ENCODE results near the gene NKX1-1.
"Not testable (repeated sequence)": the region's sequence is repeated elsewhere in the genome, so short reads cannot be mapped to it uniquely, and the experiment has no call there.

Gene NKX1-1

DNA sequence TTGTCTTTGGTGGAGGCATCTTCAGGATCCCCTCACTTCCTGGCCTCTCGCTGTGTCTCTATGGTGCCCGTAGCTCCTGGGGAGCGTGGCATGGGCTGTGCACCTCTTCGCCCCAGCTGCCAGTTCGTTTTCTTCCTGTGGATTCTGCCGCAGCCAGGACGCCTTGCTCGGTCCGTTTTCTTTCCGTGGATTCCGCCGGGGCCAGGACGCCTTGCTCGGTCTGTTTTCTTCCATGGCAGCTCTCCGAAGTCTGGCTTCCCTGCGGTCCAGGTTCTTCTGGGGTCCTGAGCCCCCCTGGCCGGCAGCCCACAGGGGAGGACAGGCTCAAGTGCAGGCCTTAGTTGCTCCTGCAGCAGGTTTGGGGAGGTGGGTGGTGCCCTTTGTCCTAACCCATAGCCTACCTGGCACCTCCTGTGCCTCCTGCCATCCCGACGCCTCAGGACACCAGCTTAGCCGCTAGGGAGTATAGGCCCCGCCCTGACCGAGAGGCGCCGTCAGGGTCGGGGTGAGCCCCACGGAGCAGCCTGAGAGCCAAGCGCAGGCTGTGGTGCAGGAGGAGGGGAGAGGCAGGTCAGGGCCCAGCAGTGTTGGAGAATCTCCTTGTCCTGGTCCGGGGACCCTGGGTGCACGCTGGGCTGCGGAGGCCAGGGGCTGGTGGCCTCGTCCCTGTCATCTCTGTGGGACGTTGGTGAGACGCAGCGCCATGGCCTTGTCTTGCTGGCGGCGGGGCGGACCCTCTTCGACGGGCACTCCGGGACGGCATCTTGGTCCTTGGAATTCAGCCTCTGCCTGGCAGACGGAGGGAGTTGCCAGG, 32.1 kb downstream of the NKX1-1 start:
- no peak for DNase-seq (ENCODE audit: low spot score)

DNA sequence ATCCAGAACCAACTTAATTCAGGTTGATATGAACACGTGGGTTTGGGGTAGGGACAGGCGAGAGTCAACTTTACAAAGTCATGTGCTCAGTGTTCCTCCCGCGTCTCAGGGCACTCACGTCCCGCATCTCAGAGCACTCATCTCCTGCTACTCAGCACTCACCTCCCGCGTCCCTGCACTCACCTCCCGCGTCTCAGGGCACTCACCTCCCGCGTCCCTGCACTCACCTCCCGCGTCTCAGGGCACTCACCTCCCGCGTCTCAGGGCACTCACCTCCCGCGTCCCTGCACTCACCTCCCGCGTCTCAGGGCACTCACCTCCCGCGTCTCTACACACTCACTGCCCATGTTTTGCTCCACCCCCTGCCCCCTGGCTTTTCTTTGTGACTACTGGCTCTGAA, 33.7 kb downstream of the NKX1-1 start:
- not testable (repeated sequence) for DNase-seq (ENCODE audit: low spot score)

DNA sequence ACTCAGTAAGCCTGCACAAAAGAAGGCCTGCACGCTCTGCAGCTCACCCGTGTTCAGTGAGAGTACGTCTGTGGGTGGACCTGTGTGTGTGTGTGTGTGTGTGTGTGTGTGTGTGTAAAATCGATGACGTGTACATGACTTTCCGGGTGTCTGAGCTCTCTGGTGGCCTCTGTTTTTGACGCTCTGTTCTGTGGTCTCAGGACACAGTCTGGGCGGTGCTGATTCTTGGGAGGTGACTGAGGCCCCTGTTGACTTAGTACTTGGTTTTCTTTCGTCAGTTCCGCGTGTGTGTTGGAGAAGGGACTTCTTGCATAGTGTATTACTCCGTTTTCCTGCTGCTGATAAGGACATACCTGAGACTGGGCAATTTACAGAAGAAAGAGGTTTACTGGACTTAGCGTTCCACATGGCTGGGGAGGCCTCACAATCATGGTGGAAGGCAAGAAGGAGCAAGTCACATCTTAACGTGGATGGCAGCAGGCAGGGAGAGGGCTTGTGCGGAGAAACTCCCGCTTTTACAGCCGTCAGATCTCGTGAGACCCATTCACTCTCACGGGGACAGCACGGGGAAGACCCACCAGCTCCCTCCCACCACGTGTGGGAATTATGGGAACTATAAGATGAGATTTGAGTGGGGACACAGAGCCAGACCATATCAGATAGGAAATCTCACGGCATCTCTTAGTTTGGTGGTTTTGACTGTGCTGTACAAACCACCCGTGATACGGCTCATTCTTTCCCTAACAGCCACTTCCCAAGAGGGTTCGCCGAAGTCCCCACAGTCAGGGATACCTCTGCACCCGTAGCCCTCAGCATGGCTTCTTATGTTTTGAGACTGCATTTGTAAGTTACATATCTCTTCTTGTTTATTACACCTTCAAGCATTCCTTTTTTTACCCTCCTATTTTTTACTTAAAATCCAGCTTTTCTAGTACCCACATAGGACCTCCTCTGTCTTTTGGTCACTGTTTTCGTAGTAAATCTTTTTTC, 34.8 kb downstream of the NKX1-1 start:
- DNase-seq (ENCODE audit: low spot score), result no peak

DNA sequence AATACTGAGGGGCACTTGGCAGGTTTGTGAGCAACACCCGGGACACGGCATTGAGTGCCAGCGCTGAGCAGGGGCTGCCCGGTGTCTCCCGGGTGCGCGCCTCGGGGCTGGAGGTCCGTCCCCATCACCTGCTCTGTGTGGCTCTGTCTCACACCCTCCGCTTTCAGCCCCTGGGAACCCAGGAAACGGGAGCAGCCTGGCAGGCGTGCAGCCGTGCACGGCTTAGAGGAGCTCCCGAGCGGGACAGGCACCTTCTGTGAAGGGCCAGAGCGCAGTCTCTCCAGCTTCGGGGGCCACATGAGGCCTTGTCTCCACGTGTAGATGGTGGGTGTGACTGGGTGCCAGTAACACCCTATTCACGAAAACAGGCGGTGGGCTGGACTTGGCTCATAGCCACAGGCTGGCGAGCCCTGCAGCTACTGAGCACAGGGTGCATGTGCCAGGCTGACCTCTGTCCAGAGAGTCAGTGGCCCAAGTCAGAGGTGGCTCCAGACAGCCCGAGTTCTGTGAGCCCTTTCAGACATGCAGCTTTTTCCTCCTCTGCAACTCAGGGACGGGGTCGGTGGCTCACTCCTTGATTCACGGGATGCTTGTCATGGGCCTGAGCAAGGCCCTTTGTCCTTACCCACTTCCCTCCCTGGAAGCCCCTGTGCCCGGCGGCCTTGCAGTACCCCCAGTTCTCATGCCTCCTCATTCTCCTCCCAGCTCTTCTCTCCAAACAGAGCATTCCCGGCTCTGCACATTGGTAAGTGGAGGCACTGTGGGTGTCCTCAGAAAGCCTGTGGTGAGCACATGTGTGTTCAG, 35.7 kb downstream of the NKX1-1 start:
- no peak for DNase-seq (ENCODE audit: low spot score)

DNA sequence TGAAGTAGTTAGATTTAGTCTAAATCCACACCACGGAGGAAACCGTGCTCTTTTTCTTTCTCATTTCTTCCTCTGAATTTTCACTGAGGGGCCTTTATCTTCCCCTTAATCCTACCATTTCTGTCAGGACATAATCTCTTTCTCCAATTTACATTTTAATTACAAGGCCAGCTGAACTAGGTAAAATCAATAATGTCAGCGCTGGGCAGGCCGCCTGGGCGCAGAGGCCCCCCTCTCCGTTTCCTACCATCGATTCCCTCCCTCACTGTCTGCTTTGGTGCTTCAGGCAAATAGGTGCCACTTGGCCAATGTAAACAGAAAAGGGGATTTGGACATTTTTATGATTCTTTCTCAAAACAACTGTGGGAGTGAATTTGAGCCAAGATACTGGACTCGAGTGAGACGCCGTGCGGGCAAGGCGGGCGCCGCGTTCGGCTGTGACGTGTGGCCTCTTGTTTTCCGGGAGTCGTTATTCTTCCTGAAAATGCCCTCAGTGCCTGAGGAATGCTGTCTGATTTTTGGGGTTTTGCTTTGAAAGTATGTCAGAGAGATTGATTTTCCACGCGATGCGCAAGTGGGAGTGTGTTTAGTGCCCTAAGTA, 36.7 kb downstream of the NKX1-1 start:
- no peak for DNase-seq (ENCODE audit: low spot score)

DNA sequence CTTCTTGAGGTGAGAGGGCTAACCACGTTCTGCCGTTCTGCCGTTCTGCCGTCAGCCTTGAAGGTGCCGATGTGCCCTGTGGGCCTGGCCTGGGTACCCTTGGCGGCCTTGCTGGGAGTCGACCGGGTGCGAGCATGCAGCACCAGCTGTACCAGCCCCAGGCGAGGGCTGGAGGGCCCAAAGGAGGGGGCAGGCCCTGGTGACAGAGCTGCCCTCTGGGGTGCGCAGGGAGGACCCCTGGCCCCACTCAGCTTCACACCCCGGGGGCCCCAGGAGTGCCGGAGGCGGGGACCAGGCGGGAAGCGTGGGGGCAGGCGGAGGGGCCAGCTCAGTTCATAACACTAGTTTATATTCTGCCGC, 37.2 kb downstream of the NKX1-1 start:
- DNase-seq (ENCODE audit: low spot score), result no peak

DNA sequence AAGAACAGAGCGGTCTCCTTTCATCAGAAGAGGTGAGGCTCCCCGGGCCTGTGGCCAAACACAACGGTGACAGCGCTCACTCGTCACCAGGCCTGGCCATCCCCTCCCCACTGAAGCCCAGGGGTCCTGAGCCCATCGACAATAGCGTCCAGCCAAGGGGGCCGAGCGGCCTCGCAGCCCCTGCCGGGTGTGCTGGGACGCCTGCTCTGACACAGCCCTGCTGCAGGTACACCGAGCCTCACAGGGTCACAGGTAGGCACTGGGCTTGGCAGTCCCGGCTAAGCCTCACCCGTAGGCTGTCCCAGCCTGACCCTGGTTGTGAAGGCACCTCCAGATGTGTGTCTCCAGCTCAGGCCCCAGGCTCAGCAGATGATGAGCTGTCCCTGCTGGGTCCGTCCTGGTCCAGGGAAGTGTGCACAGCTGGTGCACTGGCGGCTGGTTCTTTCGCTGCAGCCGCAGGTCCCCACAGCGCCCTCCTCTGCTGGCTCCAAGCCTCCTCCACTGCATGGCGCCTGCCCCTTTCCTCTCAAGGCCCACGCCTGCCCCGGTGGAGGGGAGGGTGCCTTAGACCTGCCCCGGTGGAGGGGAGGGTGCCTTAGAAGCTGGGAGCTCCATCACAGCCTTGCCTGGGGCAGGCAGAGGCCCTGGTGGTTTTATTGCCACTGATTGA, 37.7 kb downstream of the NKX1-1 start:
- no peak for DNase-seq (ENCODE audit: low spot score)

DNA sequence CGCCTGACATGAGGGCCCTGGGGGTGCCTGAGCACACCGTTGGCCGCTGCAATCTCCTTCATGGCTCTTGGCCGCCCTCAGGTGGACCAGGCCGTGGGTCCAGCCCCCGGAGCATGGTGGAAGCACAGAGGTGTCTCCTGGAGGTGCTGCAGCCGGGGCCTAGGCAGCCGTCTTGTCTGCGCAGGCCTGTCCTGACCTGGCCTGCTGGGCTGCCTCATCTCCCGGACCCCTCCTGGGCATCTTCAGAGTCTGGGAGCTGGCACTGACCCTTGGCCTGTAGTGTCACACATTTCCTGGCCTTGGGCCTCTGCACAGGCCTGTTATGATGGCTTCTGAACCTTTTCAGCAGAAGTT, 38.3 kb downstream of the NKX1-1 start:
- no peak for DNase-seq (ENCODE audit: low spot score)

DNA sequence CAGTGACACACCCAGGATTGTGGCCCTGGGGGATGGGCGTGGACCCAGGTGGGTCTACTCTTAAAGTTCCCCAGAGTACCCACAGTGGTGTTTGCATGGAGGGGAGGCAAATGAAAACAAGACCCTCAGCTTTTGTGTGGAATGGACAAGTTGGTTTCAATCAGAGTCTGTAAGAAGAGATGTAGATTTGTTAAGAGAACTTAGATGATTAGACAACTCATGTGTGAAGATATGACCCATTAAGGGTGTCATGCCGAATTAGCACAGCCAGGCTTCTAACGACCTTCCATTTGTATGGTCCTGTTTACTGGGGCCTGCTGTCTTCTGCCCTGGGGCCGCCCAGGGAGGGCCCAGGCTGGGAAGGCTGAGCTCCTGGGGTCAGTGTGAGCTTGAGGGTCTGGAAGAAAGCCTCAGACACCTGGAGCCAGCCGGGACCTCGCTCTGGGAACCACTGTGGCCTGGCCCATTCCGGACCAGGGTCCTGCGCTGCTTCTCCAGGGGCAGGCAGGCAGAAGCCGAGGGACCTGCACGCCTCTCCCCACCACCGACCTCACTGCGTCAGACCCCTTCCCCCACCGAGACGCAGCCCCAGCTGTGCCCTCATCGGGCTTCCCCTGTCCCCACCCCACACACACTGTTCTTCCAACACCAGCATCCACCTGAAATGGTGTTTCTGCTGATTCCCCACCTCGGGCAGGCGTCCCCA, 38.9 kb downstream of the NKX1-1 start:
- DNase-seq (ENCODE audit: low spot score), result no peak

DNA sequence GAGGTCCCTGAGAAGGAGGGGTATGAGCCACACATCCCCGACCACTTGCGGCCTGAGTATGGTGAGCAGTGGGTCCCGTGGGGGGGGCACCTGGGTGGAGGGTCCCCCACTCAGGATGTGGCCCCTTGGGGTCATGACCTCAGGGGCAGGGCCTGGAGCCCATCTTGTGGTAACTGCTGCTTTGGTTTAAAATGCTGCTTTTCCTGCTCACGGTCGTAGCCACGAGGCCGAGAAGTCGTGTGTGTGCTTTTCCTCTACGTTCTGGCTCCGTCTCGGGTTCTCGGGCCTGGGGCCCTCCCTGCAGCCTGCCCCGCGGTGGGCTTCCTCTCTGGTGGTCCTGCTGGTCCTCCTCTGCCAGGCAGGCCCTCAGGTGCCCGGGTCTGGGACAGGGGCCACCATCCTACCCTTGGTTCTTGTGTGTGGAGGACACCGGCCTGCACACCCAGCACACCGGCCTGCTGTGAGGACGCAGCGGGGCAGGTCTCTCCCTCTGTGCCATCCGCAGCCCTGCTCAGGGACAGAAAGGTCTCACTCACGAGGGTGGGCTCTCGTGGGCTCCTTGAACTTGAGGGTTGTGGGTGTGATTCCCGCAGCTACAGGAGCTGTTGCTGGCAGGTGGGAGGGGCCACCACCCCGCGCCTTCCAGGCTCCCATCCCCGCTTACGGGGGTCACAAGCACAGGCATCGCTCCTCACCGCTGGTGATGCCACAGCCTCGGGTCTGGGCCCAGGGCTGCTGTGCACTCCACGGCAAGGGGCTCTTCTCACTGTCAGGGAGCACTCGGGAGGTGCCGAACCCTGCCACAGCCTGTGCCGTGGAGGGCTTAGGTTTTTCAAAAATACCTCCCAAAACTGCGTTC, 39.6 kb downstream of the NKX1-1 start:
- DNase-seq (ENCODE audit: low spot score), result no peak

DNA sequence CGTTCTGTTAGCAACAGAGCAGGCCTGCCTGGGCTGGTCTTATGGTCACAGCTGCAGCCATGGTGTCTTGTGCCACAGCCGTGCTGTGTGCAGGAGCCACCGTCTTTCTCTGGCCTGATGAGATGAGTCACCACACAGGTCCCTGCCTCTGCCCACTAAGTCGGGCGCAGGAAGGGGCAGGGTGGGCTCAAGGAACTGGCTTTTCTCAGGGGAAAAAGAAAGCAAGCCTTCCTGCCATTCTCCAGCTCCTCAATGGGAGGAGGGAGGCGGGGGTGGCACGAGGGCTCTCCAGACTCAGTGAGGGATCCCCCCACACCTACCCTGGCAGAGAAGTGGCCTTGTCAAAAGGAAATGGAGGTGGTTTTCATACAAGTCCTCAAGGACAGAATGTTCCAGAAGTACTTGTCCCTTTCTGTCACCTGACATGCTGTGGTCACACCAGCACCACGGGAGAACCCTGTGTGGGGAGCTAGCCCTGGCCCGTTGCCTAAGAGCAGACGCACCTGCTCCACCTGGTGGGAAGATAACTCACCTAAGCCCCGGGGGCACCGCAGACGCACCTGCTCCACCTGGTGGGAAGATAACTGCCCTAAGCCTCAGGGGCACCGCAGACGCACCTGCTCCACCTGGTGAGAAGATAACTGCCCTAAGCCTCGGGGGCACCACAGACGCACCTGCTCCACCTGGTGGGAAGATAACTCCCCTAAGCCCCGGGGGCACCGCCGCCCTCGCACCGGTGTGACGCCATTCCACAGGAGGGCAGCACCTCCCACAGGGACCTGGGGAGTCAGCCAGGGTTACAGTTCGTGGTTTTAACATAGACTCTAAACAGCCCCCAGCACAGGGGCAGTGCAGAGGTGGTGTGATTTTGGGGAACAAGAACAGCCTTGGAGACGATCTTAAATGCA, 40.7 kb downstream of the NKX1-1 start:
- DNase-seq (ENCODE audit: low spot score), result no peak

DNA sequence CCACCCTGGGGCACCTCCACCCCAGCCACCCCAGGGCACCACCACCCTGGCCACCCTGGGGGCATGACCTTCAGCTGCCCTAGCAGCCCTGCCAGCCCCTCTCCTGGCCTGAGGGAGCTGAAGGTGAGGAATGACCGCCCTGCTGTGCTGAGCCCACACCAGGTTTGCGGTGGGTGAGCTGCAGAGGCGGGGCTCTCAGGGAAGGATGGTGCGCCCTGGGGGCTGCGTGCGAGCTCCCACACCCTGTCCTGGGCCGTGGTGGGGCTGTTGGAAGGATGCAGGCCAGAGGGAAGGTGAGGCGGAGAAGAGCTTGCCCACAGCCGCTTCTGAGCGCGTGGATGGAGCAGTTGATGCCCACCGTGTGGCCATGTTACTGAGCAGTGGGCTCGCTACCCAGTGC, 41.5 kb downstream of the NKX1-1 start:
- DNase-seq (ENCODE audit: low spot score), result no peak

DNA sequence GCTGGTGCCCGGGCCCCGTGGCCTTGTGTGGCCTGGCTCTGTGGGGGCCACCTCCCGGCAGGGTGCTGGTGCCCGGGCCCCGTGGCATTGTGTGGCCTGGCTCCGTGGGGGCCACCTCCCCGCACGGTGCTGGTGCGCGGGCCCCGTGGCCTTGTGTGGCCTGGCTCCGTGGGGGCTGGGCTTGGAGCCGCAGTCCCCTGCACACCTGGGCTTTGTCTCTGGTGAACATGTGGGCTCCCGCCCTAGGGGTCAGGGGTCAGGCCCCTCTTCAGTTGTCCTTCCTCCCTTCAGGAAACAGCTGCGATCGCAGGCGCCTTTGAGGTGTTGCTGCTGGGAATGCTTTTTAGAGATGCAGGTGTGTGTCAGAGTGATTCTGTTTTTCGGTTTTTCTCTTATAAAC, 42.0 kb downstream of the NKX1-1 start:
- no peak for DNase-seq (ENCODE audit: low spot score)

DNA sequence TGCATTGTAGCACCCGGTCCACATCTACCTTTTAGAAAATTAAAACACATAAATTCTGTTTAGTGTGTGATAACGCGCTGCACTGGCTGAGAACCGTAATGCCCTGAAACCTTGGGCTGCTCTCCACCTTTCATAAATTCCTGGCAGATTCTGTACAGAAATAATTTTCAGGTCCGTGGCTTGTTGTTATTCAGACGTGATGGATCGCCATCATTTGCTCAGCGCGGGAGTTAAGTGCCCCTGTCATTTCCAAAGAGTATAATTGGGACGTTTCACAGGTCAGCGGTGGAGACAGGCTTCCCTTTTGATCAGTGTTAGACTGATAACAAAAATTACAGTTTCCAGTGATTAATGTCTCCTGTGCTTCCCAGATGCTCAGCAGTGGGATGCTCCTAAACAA, 42.7 kb downstream of the NKX1-1 start:
- no peak for DNase-seq (ENCODE audit: low spot score)

DNA sequence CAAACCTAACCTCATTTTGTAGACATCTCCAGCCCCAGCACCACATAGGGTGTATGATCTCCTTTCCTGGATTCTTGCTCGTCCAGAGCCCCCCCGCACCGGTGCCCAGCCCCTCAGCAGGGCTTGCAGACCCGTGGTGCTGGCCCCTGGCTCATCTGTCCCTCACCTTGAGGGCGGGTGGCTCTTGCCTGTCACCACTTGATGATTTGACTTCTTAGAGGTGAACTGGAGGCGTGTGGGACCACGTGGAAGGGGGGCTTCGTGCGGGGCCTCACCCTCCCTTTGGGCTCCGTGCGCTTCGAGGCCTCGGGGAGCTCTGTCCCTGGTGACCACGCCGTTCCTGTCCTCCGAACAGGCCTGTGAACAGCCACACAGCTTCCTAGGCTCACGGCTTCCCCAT, 43.7 kb downstream of the NKX1-1 start:
- no peak for DNase-seq (ENCODE audit: low spot score)

DNA sequence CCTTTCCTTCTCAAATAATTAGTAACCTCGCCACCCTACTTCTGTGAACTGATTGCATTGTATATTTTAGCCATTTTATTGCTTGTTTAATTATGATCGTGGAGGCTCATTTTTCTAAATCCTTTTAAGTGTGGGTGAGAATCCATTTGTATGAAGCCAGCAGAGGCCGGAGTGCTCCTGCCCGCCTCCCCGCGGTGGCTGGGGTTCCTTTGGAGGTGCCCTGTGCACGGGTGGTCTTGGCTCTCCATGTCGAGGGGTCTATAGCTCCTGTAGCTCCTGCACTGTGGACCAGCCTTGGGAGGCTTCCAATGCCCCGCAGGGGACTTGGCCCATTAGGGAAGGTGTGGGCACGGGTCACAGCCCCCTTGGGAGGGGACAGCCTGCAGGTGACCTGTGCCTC, 44.2 kb downstream of the NKX1-1 start:
- no peak for DNase-seq (ENCODE audit: low spot score)

DNA sequence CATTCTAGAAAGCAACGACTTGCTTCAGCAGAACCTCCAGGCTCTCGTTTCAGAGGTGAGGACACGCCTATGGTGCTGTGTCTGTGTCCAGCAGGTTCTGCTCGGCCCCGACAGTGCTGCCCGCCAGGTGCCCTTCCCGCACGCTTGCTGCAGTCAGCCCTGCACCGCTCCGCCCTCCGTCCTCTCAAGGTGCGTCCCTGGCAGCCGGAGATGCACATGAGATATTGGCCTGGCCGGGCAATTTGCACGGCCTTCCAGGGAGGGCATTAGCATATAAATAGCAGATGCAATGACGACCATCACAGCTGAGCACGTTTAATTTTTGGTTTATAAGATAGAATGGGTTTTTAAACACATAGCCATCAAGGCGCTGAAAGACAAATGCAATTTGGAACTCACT, 44.8 kb downstream of the NKX1-1 start:
- DNase-seq (ENCODE audit: low spot score), result no peak

DNA sequence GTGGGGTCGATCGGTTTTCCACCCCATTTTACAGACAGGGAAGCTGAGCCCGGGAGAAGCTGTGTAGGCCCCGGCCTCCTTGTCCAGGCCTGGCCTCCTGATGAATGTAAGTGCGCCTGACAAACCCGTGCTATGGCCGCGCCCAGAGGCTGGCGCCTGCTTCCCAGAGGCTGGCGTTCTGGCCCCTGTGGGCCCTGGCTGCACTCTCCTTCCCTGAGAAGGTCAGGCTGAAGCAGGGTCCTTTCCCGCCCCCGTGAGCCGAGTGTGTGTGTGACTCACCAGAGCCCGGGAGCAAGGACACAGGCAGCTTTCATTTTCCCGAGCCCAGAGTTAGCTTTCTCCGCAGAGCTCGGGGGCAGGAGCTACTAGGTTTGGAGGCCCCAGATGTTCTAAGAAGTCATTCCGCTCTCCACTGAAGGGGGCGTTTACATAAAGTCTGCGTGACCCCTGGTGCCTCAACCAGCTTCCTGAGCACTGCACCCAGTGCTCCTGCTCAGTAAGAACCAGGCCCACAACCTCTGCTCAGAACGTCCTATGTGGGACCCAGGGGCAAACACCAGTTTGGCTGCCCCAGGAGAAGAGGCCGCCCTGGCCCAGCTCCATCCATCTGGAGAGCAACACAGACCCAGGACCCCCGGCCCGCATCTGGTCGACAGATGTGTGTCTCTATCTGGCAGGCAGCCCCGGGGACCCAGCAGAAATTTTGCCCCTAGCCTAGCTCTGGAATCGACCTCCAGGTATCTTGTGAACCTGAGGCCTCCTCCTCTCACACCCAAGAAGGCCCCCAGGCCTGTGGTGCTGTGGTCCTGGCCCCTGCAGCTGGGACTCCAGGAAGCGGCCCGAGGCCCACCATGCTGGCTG, 45.6 kb downstream of the NKX1-1 start:
- no peak for DNase-seq (ENCODE audit: low spot score)
